ENCODE measurements around the gene QRSL1. TPM values are rescaled to one million over a fixed set of nuclear protein-coding genes. Genes with fewer than 3 reads are reported as not detected.

The QRSL1 gene
- total and polyA plus RNA-seq, 2 experiments from 2014 or later: 7.8 to 9.7 TPM

DNA sequence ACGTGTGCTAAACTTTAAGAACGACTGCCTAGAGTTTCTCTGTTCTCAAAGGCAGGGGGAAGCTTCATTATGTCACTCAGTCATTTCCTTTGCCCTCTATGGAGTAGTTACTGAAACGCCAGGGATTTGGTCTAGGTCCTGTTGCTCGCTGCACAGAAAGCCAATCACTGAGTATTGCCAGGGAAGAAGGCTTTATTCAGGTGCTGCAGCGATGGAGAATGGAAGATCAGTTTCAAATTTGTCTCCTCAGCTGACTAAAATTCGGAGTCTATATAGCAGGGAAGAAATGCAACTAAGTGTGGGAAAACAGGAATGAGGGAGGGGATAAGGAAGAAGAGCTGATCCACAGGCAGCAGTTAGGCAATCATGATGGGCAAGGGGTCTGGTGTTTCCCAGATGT lies 75.8 kb downstream of the QRSL1 start:
- Histone ChIP-seq H3K36me3 (ENCODE audit: low read depth) (no peaks in the 10 kb centered on the region), H3K9me3 (ENCODE audit: low read depth) (no peaks in the 10 kb centered on the region), H3K4me1 (ENCODE audit: insufficient read depth) (no peaks in the 10 kb centered on the region), H2AFZ (no peak overlapping the region), H3F3A (ENCODE audit: insufficient read depth) (no peaks in the 10 kb centered on the region), H3K79me2 (ENCODE audit: insufficient read depth) (no peaks in the 10 kb centered on the region), H3K9me2 (ENCODE audit: insufficient read depth) (no peaks in the 10 kb centered on the region), H3K4me3 (no peak overlapping the region), H3K4me2 (ENCODE audit: unreplicated experiment) (no peak overlapping the region), H3K27ac (no peak overlapping the region), H3K9ac (no peak overlapping the region), H3K27me3 (replicated peaks; ENCODE audit: insufficient read depth) (no peaks in the 10 kb centered on the region), H4K20me1 (ENCODE audit: insufficient read depth) (no peaks in the 10 kb centered on the region)
- TF ChIP-seq EZH2 (IDR thresholded peaks at IDR 0.05; ENCODE audit: insufficient read depth, poor library complexity, severe bottlenecking): no peak
- WGBS, 2 experiments (ENCODE audit: low coverage in 1 of 2, low lambda C conversion rate in 2 of 2, missing lambda C conversion rate in 2 of 2): 40 to 56% methylated on average over 6 of the region's 6 CpGs
- DNase-seq: no peak
- in situ Hi-C loops (cut with MboI): no loop called here

DNA sequence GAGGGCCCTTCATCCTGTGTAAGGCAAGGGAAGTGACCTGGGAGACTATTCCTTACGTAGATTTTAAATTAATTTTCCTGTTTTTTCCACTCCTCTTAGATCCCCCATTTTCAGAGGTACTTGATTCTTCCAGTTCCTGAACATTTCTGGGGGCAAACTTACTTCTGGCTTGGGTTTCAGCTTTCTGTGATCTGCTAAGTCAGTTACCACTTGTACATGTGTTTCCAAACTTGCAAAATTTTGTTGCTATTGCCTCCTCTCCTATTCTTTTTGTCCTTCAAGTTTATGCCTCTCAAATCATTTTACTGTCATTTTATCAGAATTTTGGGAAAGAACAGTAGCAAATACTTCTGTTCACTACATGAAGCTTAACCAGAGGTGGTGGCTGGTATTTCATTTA lies 81.2 kb downstream of the QRSL1 start:
- no peaks in the 10 kb centered on the region for H3K9me3 ChIP-seq (ENCODE audit: low read depth)
- H3K27me3 ChIP-seq (replicated peaks; ENCODE audit: insufficient read depth): peaks cover 13% of the 10 kb centered on the region
- no peak overlapping the region for H3K4me2 ChIP-seq (ENCODE audit: unreplicated experiment)
- H3K79me2 ChIP-seq (ENCODE audit: insufficient read depth): no peaks in the 10 kb centered on the region
- H3K27ac ChIP-seq: no peak overlapping the region
- no peak for DNase-seq
- no peaks in the 10 kb centered on the region for H4K20me1 ChIP-seq (ENCODE audit: insufficient read depth)
- WGBS, 2 experiments (ENCODE audit: low coverage in 1 of 2, low lambda C conversion rate in 2 of 2, missing lambda C conversion rate in 2 of 2): 73 to 79% methylated on average over 1 of the region's 1 CpG
- H3K9ac ChIP-seq: no peak overlapping the region
- in situ Hi-C loops (cut with MboI): no loop called here
- H3F3A ChIP-seq (ENCODE audit: insufficient read depth): no peaks in the 10 kb centered on the region
- H3K9me2 ChIP-seq (ENCODE audit: insufficient read depth): no peaks in the 10 kb centered on the region
- H2AFZ ChIP-seq: no peak overlapping the region
- TF ChIP-seq EZH2phosphoT487 (IDR thresholded peaks at IDR 0.05; ENCODE audit: insufficient read depth, low read depth) (no peak), EZH2 (IDR thresholded peaks at IDR 0.05; ENCODE audit: insufficient read depth, poor library complexity, severe bottlenecking) (no peak)
- no peaks in the 10 kb centered on the region for H3K4me1 ChIP-seq (ENCODE audit: insufficient read depth)
- no peaks in the 10 kb centered on the region for H3K36me3 ChIP-seq (ENCODE audit: low read depth)
- H3K4me3 ChIP-seq: no peak overlapping the region

DNA sequence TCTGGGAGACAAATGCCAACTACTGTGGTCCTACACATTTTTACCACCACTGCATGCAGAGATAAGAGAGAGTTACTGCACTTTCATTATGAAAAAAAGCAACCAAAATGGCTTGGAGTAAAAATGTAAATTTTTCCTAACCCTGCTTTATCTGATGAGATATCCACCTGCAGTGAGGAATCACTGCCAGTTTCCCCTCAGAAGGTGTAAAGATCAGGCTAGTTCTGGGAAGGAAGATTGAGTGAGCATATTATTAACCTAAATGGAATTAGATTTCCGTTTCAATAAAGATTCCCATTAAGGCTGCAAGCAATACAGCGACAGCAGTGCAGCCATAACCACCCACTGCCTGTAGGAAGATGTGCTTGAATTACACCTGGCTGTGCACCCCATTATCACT lies 84.9 kb downstream of the QRSL1 start:
- Histone ChIP-seq H3K27me3 (replicated peaks; ENCODE audit: insufficient read depth) (peaks cover 13% of the 10 kb centered on the region), H4K20me1 (ENCODE audit: insufficient read depth) (no peaks in the 10 kb centered on the region), H3K4me2 (ENCODE audit: unreplicated experiment) (no peak overlapping the region), H3K79me2 (ENCODE audit: insufficient read depth) (no peaks in the 10 kb centered on the region), H3F3A (ENCODE audit: insufficient read depth) (no peaks in the 10 kb centered on the region), H3K27ac (no peak overlapping the region), H3K9me2 (ENCODE audit: insufficient read depth) (no peaks in the 10 kb centered on the region), H3K4me1 (ENCODE audit: insufficient read depth) (no peaks in the 10 kb centered on the region), H3K4me3 (no peak overlapping the region), H2AFZ (no peak overlapping the region), H3K9ac (no peak overlapping the region), H3K36me3 (ENCODE audit: low read depth) (no peaks in the 10 kb centered on the region), H3K9me3 (ENCODE audit: low read depth) (no peaks in the 10 kb centered on the region)
- no peak for DNase-seq
- 34 to 61% methylated on average over 2 of the region's 2 CpGs for WGBS, 2 experiments (ENCODE audit: low coverage in 1 of 2, low lambda C conversion rate in 2 of 2, missing lambda C conversion rate in 2 of 2)
- in situ Hi-C loops (cut with MboI): no loop called here
- no peak for TF ChIP-seq EZH2phosphoT487 (IDR thresholded peaks at IDR 0.05; ENCODE audit: insufficient read depth, low read depth)
- TF ChIP-seq EZH2 (IDR thresholded peaks at IDR 0.05; ENCODE audit: insufficient read depth, poor library complexity, severe bottlenecking): no peak

DNA sequence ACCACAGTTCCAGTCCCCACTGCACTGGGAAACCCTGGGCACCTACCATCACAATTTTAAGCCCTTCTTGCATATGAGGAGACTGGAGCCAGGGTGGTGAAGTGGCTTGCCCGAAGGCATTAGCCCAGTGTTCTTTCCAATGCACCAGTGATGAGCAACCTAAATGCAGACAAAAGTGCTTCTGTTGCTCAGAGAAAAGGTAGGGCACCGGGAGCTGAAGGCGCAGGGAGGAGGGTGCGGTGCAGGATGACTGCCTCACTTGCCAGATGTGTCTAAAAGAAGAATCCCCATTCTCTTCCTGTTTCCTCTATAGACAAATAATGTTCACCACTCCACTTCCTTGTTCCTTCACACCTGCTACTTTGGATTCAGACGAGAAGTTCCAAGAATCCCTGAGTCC lies 86.5 kb downstream of the QRSL1 start:
- no peaks in the 10 kb centered on the region for H3K4me1 ChIP-seq (ENCODE audit: insufficient read depth)
- no peak overlapping the region for H2AFZ ChIP-seq
- H3K4me2 ChIP-seq (ENCODE audit: unreplicated experiment): no peak overlapping the region
- no peaks in the 10 kb centered on the region for H3K36me3 ChIP-seq (ENCODE audit: low read depth)
- no peaks in the 10 kb centered on the region for H3K9me3 ChIP-seq (ENCODE audit: low read depth)
- peaks cover 8% of the 10 kb centered on the region for H3K27me3 ChIP-seq (replicated peaks; ENCODE audit: insufficient read depth)
- no peaks in the 10 kb centered on the region for H3F3A ChIP-seq (ENCODE audit: insufficient read depth)
- H3K79me2 ChIP-seq (ENCODE audit: insufficient read depth): no peaks in the 10 kb centered on the region
- no peaks in the 10 kb centered on the region for H3K9me2 ChIP-seq (ENCODE audit: insufficient read depth)
- WGBS, 2 experiments (ENCODE audit: low coverage in 1 of 2, low lambda C conversion rate in 2 of 2, missing lambda C conversion rate in 2 of 2): 64 to 71% methylated on average over 5 of the region's 5 CpGs
- H3K27ac ChIP-seq: no peak overlapping the region
- DNase-seq: no peak
- TF ChIP-seq EZH2phosphoT487 (IDR thresholded peaks at IDR 0.05; ENCODE audit: insufficient read depth, low read depth) (no peak), EZH2 (IDR thresholded peaks at IDR 0.05; ENCODE audit: insufficient read depth, poor library complexity, severe bottlenecking) (no peak)
- no peaks in the 10 kb centered on the region for H4K20me1 ChIP-seq (ENCODE audit: insufficient read depth)
- in situ Hi-C loops (cut with MboI): no loop called here
- H3K9ac ChIP-seq: no peak overlapping the region
- H3K4me3 ChIP-seq: no peak overlapping the region

DNA sequence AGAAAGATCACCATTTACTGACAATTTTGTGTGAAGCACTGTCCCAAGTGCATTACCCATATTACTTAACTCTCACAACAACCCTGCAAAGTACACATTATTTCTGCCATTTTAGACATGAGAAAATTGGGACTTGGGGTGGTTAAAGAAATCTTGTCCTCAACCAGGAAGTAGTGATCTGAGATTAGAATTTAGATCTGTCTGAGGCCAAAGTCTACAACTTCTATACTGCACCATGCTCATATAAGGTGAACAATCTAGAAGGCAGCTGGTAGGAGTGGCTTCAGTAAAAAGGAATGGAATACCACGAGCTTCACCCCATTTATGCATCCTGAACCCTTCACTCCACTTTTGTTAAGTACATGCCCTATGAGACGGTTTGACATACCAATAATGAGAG lies 87.6 kb downstream of the QRSL1 start:
- H3K4me3 ChIP-seq: no peak overlapping the region
- no peak for TF ChIP-seq EZH2 (IDR thresholded peaks at IDR 0.05; ENCODE audit: insufficient read depth, poor library complexity, severe bottlenecking)
- no peak for TF ChIP-seq EZH2phosphoT487 (IDR thresholded peaks at IDR 0.05; ENCODE audit: insufficient read depth, low read depth)
- H2AFZ ChIP-seq: no peak overlapping the region
- H3K4me2 ChIP-seq (ENCODE audit: unreplicated experiment): no peak overlapping the region
- H3F3A ChIP-seq (ENCODE audit: insufficient read depth): no peaks in the 10 kb centered on the region
- H3K27ac ChIP-seq: no peak overlapping the region
- peaks cover 7% of the 10 kb centered on the region for H3K27me3 ChIP-seq (replicated peaks; ENCODE audit: insufficient read depth)
- no peaks in the 10 kb centered on the region for H3K9me3 ChIP-seq (ENCODE audit: low read depth)
- DNase-seq: no peak
- H3K9me2 ChIP-seq (ENCODE audit: insufficient read depth): no peaks in the 10 kb centered on the region
- no peaks in the 10 kb centered on the region for H3K36me3 ChIP-seq (ENCODE audit: low read depth)
- no peak overlapping the region for H3K9ac ChIP-seq
- no peaks in the 10 kb centered on the region for H4K20me1 ChIP-seq (ENCODE audit: insufficient read depth)
- in situ Hi-C loops (cut with MboI): no loop called here
- H3K4me1 ChIP-seq (ENCODE audit: insufficient read depth): no peaks in the 10 kb centered on the region
- WGBS, 2 experiments (ENCODE audit: low coverage in 1 of 2, low lambda C conversion rate in 2 of 2, missing lambda C conversion rate in 2 of 2): 19 to 25% methylated on average over 2 of the region's 2 CpGs
- H3K79me2 ChIP-seq (ENCODE audit: insufficient read depth): no peaks in the 10 kb centered on the region

Small RNAs within 50 kb of the gene (small RNA-seq; reads per million reads assigned to genes)
- not detected for gene RNU6-527P (ENCODE audit: low read depth, low replicate concordance)

Other genes starting within 250 kb of the QRSL1 start
- gene RTN4IP1, start 80 bp upstream of the QRSL1 start, total RNA-seq (2014; rRNA removed; shearing (Covaris generic)): 4.2 and 8.0 TPM in 2 replicates
- 5.3 and 5.5 TPM in 2 replicates for gene RTN4IP1, start 80 bp upstream of the QRSL1 start, polyA plus RNA-seq (2016; fragmentation: Nextera tagmentation; extraction: Ambion mirVana)

All from GM23248 (cell line).